Measurements from ENCODE around the gene GAPVD1. TPM values are rescaled to one million over a fixed set of nuclear protein-coding genes. Genes with fewer than 3 reads are reported as not detected.

The GAPVD1 gene
- total RNA-seq, 2 experiments from 2014 or later: 29.6 to 44.5 TPM

- no peaks in the 10 kb centered on the region for H3K36me3 ChIP-seq (ENCODE audit: insufficient read depth, low read length)
- CTCF ChIA-PET (ENCODE audit: unreplicated experiment): no interaction called here
- no peaks in the 10 kb centered on the region for H4K20me1 ChIP-seq (ENCODE audit: insufficient read depth, low read length)
- POLR2A ChIA-PET: interaction anchor here (0.6 kb wide), 1 partner anchor 80 kb away, joined by 5 read pairs; no protein-coding TSS in a partner anchor
- no peak overlapping the region for H2AFZ ChIP-seq (ENCODE audit: low read length)
- peaks cover 5% of the 10 kb centered on the region for H3K4me1 ChIP-seq (ENCODE audit: insufficient read depth, low read length, poor library complexity, severe bottlenecking)
- no peak overlapping the region for H3K4me2 ChIP-seq (ENCODE audit: low read length)
- no TSS peak for BruUV-seq (replicated peaks)
- TF ChIP-seq CTCF (conservative IDR thresholded peaks at IDR 0.05; ENCODE audit: low read length): no peak
- no peak for TF ChIP-seq EZH2phosphoT487 (IDR thresholded peaks at IDR 0.05; ENCODE audit: borderline replicate concordance, low read depth, low read length)
- no peak overlapping the region for H3K4me3 ChIP-seq (ENCODE audit: low read depth, low read length, poor library complexity, severe bottlenecking)
- H3K27ac ChIP-seq (ENCODE audit: low read depth, low read length, poor library complexity, severe bottlenecking): no peak overlapping the region
- intact Hi-C loops (cut with micrococcal nuclease; ENCODE audit: unreplicated experiment): no loop called here
- no peak for DNase-seq (ENCODE audit: low spot score)
- no peaks in the 10 kb centered on the region for H3K9me3 ChIP-seq (ENCODE audit: low read length)
- H3K79me2 ChIP-seq (ENCODE audit: insufficient read depth, low read depth, low read length): no peaks in the 10 kb centered on the region
- no peaks in the 10 kb centered on the region for H3K9me2 ChIP-seq (ENCODE audit: insufficient read depth, low read length)
Observed at GRCh38 chr9:125415583-125416460, 154.2 kb downstream of the GAPVD1 start.

- Histone ChIP-seq H2AFZ (ENCODE audit: low read length) (no peak overlapping the region), H3K9me3 (ENCODE audit: low read length) (no peaks in the 10 kb centered on the region)
- POLR2A ChIA-PET: no interaction called here
Observed at GRCh38 chr9:125416517-125416916, 154.9 kb downstream of the GAPVD1 start.

More at GRCh38 chr9:125416517-125416916, 154.9 kb downstream of the GAPVD1 start:
- TF ChIP-seq CTCF (conservative IDR thresholded peaks at IDR 0.05; ENCODE audit: low read length) (no peak), EZH2phosphoT487 (IDR thresholded peaks at IDR 0.05; ENCODE audit: borderline replicate concordance, low read depth, low read length) (no peak)
- no peaks in the 10 kb centered on the region for H3K36me3 ChIP-seq (ENCODE audit: insufficient read depth, low read length)
- no peak overlapping the region for H3K4me3 ChIP-seq (ENCODE audit: low read depth, low read length, poor library complexity, severe bottlenecking)
- no peak overlapping the region for H3K27ac ChIP-seq (ENCODE audit: low read depth, low read length, poor library complexity, severe bottlenecking)
- peaks cover 2% of the 10 kb centered on the region for H3K4me1 ChIP-seq (ENCODE audit: insufficient read depth, low read length, poor library complexity, severe bottlenecking)
- intact Hi-C loops (cut with micrococcal nuclease; ENCODE audit: unreplicated experiment): no loop called here
- CTCF ChIA-PET (ENCODE audit: unreplicated experiment): no interaction called here
- H3K4me2 ChIP-seq (ENCODE audit: low read length): no peak overlapping the region
- BruUV-seq (replicated peaks): no TSS peak
- H3K9me2 ChIP-seq (ENCODE audit: insufficient read depth, low read length): no peaks in the 10 kb centered on the region
- DNase-seq (ENCODE audit: low spot score): no peak
- no peaks in the 10 kb centered on the region for H4K20me1 ChIP-seq (ENCODE audit: insufficient read depth, low read length)
- H3K79me2 ChIP-seq (ENCODE audit: insufficient read depth, low read depth, low read length): no peaks in the 10 kb centered on the region

Small RNA genes within 50 kb of the gene (small RNA-seq; reads per million reads assigned to genes)
- gene AL354710.1: not detected
- not detected for gene RNU6-1020P

Other genes with a start within 250 kb of the GAPVD1 start
- 23.8 and 25.0 TPM in 2 replicates for gene SCAI, start 118.3 kb upstream of the GAPVD1 start, total RNA-seq (2014; rRNA removed; shearing (Covaris generic))
- 21.5 and 25.4 TPM in 2 replicates for gene SCAI, start 118.3 kb upstream of the GAPVD1 start, total RNA-seq (2022)
- 18.9 and 21.4 TPM in 2 replicates for gene PPP6C, start 72.0 kb upstream of the GAPVD1 start, total RNA-seq (2014; rRNA removed; shearing (Covaris generic))
- gene PPP6C, start 72.0 kb upstream of the GAPVD1 start, total RNA-seq (2022): 51.9 and 55.1 TPM in 2 replicates
- gene RABEPK, start 61.3 kb upstream of the GAPVD1 start, total RNA-seq (2014; rRNA removed; shearing (Covaris generic)): 16.2 and 27.0 TPM in 2 replicates
- 22.9 and 23.9 TPM in 2 replicates for gene RABEPK, start 61.3 kb upstream of the GAPVD1 start, total RNA-seq (2022)
- gene HSPA5, start 20.5 kb upstream of the GAPVD1 start, total RNA-seq (2014; rRNA removed; shearing (Covaris generic)): 49.0 and 52.1 TPM in 2 replicates
- 115 and 150 TPM in 2 replicates for gene HSPA5, start 20.5 kb upstream of the GAPVD1 start, total RNA-seq (2022)

Data from OCI-LY7 (cell line).